Right renal pelvis (tissue), 4 donors: ENCODE measurements around the gene RPAP3. TPM values are rescaled to one million over a fixed set of nuclear protein-coding genes. Genes with fewer than 3 reads are reported as not detected.

Experiments
- DNase-seq, 4 donors: peaks; one replicate each; pipeline ENCODE4 v3.0.0-alpha.2; 2013; ENCODE audit warnings: low read depth in 4 of 4, low spot score in 3 of 4, missing footprints in 1 of 4
- polyA plus RNA-seq, 4 donors: library from polyadenylated mRNA; unstranded; fragments of 120-200 nt; gene quantifications; one replicate each; pipeline ENCODE4 v1.2.1, GENCODE V29; 2013; ENCODE audit not compliant: insufficient read length in 4 of 4

The RPAP3 gene
- polyA plus RNA-seq, 4 donors = 44.9 to 52.4 (median 51.2) TPM

DNA sequence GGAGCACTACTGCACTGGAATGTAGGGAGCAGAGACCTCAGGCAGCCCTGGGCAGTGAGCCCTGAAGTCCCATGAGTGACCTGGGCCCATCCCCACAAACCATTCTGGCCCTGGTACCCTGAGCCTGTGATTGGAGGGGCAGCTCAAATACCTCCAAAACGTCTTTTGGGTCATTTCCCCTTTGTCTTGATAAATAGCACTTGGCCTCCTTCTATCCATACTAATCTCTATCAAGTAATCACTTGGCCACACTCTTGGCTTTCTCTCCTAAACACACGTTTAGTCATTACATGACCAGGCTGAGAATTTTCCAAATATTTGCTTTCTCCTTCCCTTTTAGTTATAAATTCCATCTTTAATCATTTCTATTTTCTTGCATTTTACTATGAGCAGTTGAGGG lies 91.3 kb downstream of the RPAP3 start:
- no peak for DNase-seq

DNA sequence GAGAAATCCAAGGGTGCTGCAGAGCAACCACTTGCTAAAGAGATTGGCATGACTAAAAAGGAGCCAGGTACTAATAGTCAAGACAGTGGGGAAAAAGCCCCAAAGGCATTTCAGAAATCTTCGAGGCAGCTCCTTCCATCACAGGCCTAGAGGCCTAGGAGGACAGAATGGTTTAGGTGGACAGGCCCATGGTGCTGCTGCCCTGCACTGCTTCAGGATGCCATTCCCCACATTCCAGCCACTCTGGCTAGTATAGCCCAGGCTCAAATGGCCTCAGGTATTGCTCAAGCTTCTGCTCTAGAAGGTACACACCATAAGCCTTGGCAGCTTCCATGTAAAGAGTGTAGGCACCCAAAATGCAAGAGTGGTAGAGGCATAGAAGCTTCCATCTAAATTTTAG lies 92.9 kb downstream of the RPAP3 start:
- DNase-seq = no peak

- no peak for DNase-seq
Observed at GRCh38 chr12:47611906-47612305, 93.9 kb downstream of the RPAP3 start.

Other genes with a start within 250 kb of the RPAP3 start
- gene ENDOU, start 19.5 kb upstream of the RPAP3 start, polyA plus RNA-seq = under 1 TPM; 0.17 to 0.42 (median 0.40) TPM
- 10 to 100 TPM; 56.7 to 94.3 (median 64.8) TPM for gene RAPGEF3, start 52.9 kb upstream of the RPAP3 start, polyA plus RNA-seq
- 10 to 100 TPM; 53.7 to 63.0 (median 58.3) TPM for gene SLC48A1, start 67.2 kb upstream of the RPAP3 start, polyA plus RNA-seq
- gene HDAC7, start 113.9 kb upstream of the RPAP3 start, polyA plus RNA-seq = 10 to 100 TPM; 74.5 to 93.2 (median 80.1) TPM
- gene VDR, start 199.0 kb upstream of the RPAP3 start, polyA plus RNA-seq = 1 to 10 TPM; 3.5 to 5.8 (median 4.0) TPM